NCI-H526 treated with DMSO at 0.1 percent for 48 hours (cell line): ENCODE measurements around the gene TLR8.

Source experiments
- DNase-seq: peaks from one replicate; lab custom pipeline; 2025; lab: John Stamatoyannopoulos, UW

The TLR8 gene

GRCh38 chrX:12906046-12906761 lies at the start of gene TLR8:
TSS of gene TLR8 (plus strand) at chrX:12906620. CDS start at chrX:12906707, 87 bp downstream.
- DNase-seq, result no peak

GRCh38 chrX:12865359-12865758 lies 41.1 kb upstream of the TLR8 start:
- DNase-seq, result no peak

GRCh38 chrX:12866451-12867377 lies 39.7 kb upstream of the TLR8 start, which contains the start of gene TLR7:
TSS of gene TLR7 (plus strand) at chrX:12867072. CDS start at chrX:12867579, 507 bp downstream.
- DNase-seq, result no peak

GRCh38 chrX:12867685-12868084 lies 38.7 kb upstream of the TLR8 start:
- DNase-seq, result no peak

- DNase-seq, result no peak
These were observed 37.7 kb upstream of the TLR8 start for GRCh38 chrX:12868747-12869146.

GRCh38 chrX:12871257-12871656 lies 35.2 kb upstream of the TLR8 start:
- DNase-seq, result no peak

GRCh38 chrX:12872741-12873140 lies 33.7 kb upstream of the TLR8 start:
- no peak for DNase-seq

- no peak for DNase-seq
These were observed 31.8 kb upstream of the TLR8 start for GRCh38 chrX:12874581-12874980.

GRCh38 chrX:12877386-12877785 lies 29.0 kb upstream of the TLR8 start:
- no peak for DNase-seq

GRCh38 chrX:12878536-12878935 lies 27.9 kb upstream of the TLR8 start:
- DNase-seq, result no peak

GRCh38 chrX:12881914-12882313 lies 24.5 kb upstream of the TLR8 start:
- DNase-seq, result no peak

- DNase-seq, result no peak
These were observed 20.9 kb upstream of the TLR8 start for GRCh38 chrX:12885508-12885907.

GRCh38 chrX:12886545-12886944 lies 19.9 kb upstream of the TLR8 start:
- no peak for DNase-seq

- no peak for DNase-seq
These were observed 19.3 kb upstream of the TLR8 start for GRCh38 chrX:12887141-12887540.

- DNase-seq, result no peak
These were observed 18.7 kb upstream of the TLR8 start for GRCh38 chrX:12887767-12888166.

- DNase-seq, result no peak
These were observed 16.0 kb upstream of the TLR8 start for GRCh38 chrX:12890467-12890866.

- DNase-seq, result no peak
These were observed 15.2 kb upstream of the TLR8 start for GRCh38 chrX:12891171-12891570.

- DNase-seq, result no peak
These were observed 14.4 kb upstream of the TLR8 start for GRCh38 chrX:12891915-12892506.

GRCh38 chrX:12892716-12893115 lies 13.7 kb upstream of the TLR8 start:
- no peak for DNase-seq

GRCh38 chrX:12894074-12895030 lies 12.1 kb upstream of the TLR8 start:
- DNase-seq, result peak; percentile 24

- no peak for DNase-seq
These were observed 10.6 kb upstream of the TLR8 start for GRCh38 chrX:12895866-12896265.

- DNase-seq, result no peak
These were observed 9.5 kb upstream of the TLR8 start for GRCh38 chrX:12896935-12897334.
